GM12874 (cell line): ENCODE results near the gene USP53.

Experiments
- TF ChIP-seq, protein P1 (sequence below): IDR thresholded peaks from 2 replicates; pipeline ENCODE4 v1.5.1; 2011; ENCODE audit warnings: low read depth, mild to moderate bottlenecking, control low read depth, low read length, moderate library complexity; ENCODE audit not compliant: insufficient read depth

The USP53 gene

GRCh38 chr4:119228406-119228805 is 15.9 kb downstream of the USP53 start:
- TF ChIP-seq, protein P1, sequence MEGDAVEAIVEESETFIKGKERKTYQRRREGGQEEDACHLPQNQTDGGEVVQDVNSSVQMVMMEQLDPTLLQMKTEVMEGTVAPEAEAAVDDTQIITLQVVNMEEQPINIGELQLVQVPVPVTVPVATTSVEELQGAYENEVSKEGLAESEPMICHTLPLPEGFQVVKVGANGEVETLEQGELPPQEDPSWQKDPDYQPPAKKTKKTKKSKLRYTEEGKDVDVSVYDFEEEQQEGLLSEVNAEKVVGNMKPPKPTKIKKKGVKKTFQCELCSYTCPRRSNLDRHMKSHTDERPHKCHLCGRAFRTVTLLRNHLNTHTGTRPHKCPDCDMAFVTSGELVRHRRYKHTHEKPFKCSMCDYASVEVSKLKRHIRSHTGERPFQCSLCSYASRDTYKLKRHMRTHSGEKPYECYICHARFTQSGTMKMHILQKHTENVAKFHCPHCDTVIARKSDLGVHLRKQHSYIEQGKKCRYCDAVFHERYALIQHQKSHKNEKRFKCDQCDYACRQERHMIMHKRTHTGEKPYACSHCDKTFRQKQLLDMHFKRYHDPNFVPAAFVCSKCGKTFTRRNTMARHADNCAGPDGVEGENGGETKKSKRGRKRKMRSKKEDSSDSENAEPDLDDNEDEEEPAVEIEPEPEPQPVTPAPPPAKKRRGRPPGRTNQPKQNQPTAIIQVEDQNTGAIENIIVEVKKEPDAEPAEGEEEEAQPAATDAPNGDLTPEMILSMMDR: no peak

DNA sequence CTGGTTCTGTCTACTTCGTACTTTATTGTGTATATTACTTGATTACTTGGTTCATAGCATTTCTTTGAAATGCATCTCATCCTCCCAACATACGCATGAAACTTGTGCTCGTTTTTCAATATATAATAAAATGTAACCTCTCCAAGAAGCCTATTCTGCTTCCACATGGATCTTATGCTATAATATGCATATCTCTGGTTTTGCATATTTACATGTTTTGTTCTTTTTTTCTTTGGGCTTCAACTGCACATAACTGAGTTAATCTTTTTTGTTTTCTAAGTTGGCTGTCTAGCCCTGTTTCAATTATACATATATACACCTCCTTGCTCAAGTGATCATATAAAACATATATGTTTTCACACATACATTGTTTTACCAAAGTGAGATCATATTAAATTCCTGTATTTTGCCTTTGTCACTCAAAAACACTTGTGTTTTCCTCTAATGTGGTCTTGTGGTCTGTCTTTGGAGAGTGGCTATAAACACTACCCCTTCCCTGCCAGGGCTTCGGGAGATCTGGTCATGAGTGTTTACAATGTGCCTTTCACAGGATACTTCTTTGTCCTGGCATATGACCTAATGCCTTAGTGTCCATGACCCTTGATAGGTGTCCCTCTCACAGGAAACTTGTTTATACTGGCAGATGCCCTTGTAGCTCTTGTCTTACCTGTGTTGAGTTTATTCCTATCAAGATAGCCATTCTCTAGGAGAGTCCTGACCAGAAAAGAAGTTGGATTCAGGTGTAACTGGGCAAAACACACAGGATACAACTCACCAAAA is 17.6 kb downstream of the USP53 start:
- TF ChIP-seq, protein P1: no peak

- TF ChIP-seq, protein P1: no peak
Measured at GRCh38 chr4:119231491-119231890, 19.0 kb downstream of the USP53 start.

GRCh38 chr4:119232286-119232685 is 19.8 kb downstream of the USP53 start:
- TF ChIP-seq, protein P1: no peak

GRCh38 chr4:119233191-119233590 is 20.7 kb downstream of the USP53 start:
- TF ChIP-seq, protein P1: no peak

DNA sequence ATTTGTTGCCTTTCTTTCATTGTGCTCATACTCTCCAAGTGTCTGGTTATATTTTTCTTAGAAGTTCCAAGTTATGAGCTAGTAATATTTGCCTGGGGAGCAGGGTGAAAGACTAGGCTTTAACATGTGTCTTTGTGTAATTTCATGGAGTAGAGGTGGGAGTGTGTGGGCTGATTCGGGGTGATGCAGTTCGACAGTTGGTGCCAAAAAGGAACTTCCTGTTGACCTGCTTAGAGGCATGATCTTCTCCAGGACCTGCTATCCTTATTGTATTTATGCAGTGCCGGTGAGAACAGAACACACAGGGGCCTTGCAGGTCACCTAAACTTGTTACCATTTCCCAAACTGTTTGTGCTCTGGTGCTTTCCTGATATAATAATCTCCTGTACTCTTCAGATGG is 21.2 kb downstream of the USP53 start:
- TF ChIP-seq, protein P1: no peak

DNA sequence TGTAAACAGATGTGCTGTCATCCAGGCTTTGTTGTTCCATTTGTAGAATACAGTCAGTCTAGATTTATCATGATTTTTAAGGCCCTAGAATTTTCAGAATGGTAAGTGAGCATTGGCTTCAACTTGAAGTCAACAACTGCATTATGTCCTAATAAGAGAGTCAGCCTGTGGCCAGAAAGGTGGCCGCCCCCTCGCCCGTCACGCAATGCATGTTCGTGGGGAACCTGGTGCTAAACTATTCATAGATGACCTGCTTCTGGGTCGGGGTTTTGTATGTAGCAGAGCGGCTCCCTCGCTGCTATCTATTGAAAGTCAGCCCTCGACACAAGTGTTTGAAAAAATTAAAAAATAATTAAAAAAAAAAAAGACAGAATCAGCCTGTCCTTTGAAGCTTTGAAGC is 24.7 kb downstream of the USP53 start:
- TF ChIP-seq, protein P1: no peak
